Retinal pigment epithelial cell (primary cell): ENCODE results near the gene SLC2A4RG.

ENCODE experiments used
- DNase-seq: peaks from one replicate; pipeline ENCODE4 v3.0.0-alpha.2; 2010; ENCODE audit warnings: low read depth
- H3K4me3 ChIP-seq: 2 replicates; pipeline ENCODE4 v1.5.1; 2011; ENCODE audit warnings: mild to moderate bottlenecking, low read length, control low read depth, moderate library complexity
- CTCF ChIP-seq: conservative IDR thresholded peaks from 2 replicates; pipeline ENCODE4 v1.5.1; 2011; ENCODE audit warnings: low read depth, low read length, control low read depth, inconsistent platforms

The SLC2A4RG gene

GRCh38 chr20:63745961-63746731 is 6.6 kb downstream of the SLC2A4RG start:
- no peak for DNase-seq
- no peak for TF ChIP-seq CTCF
- no peak overlapping the region for H3K4me3 ChIP-seq

DNA sequence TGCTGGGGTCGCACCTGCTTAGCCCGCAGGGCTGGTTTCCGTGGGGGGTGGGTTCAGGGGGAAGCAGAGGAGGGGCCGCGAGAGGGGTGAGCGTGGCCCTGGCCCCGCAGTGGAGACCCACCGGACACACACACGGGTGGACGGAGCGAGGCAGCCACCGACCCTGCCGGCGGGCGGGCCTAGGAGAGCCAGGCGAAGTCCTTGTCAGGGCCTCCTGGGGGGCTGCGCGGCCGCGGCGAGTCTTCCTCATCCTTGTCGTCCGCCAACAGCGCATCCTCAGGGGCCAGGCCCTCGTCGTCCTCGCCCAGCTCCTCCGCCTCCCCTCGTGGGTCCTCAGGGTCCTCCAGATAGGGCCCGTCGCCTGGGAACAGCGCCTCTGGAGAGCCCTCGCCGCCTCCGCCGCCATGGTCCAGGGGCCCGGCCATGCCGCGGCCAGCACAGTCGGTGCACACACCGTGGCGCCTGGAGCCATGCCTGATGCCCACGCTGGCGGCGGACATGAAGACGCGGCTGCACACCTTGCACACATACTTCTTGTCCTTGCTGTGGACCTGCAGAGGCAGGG is 7.3 kb downstream of the SLC2A4RG start:
- H3K4me3 ChIP-seq, result no peak overlapping the region
- no peak for DNase-seq
- TF ChIP-seq CTCF, result no peak

DNA sequence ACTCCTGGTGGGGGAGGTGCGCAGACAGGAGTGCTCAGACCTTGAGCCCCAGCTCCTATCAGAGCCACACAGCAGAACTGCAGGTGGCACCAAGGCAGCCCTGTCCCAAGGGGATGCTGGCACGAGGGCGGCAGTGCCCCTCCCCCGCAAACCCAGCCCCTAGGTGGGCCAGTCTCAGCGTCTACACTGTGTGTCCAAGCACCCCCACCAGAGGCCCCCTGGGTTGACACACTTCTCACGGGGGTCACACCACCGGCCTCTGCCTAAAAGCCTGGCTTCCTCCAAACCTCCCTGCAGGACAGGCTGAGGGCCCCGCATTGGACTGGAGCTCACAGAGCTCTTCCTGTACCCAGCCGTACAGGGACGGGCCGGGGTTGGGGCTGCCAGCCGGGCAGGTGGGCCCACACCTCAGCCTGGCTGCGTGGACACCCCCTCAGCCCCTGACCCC is 8.1 kb downstream of the SLC2A4RG start:
- no peak for TF ChIP-seq CTCF

GRCh38 chr20:63748070-63748933 is 8.7 kb downstream of the SLC2A4RG start:
- DNase-seq, result no peak
- TF ChIP-seq CTCF, result no peak
- H3K4me3 ChIP-seq, result no peak overlapping the region

More for the DNA sequence above, 8.1 kb downstream of the SLC2A4RG start:
- H3K4me3 ChIP-seq, result no peak overlapping the region
- DNase-seq, result no peak

DNA sequence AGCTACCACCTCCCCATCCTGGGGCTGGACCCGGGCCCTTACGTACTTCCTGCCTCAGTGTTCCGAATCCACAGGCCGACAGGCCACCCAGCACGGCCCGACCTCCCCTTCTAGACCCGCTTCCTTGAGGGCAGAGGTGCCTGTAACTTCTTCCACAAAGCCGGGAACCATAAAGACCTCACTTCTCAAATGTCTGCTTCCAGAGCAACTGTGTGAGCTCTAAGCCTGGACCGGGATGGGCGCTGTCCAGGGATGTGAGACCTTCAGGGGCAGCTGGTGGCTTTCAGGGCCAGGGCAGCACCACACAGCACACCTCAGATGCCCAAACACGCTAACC is 9.3 kb downstream of the SLC2A4RG start:
- no peak overlapping the region for H3K4me3 ChIP-seq
- DNase-seq, result no peak
- no peak for TF ChIP-seq CTCF

GRCh38 chr20:63749597-63750508 is 10.3 kb downstream of the SLC2A4RG start:
- no peak for DNase-seq
- no peak for TF ChIP-seq CTCF
- no peak overlapping the region for H3K4me3 ChIP-seq
